Heart left ventricle (tissue), 16 donors: ENCODE results near the gene C3orf80. TPM values are rescaled to one million over a fixed set of nuclear protein-coding genes. Genes with fewer than 3 reads are reported as not detected.

Experiments used
- ATAC-seq, 4 donors: fragments of 200-7000 bp; cut with Tn5 transposase; one replicate each; pipeline ENCODE4 v1.9.1; 2020 to 2022; ENCODE audit warnings: moderate library complexity in 4 of 4, mild to moderate bottlenecking in 3 of 4, moderate number of reproducible peaks in 1 of 4
- DNase-seq, 5 donors: peaks; one replicate each; pipeline ENCODE4 v3.0.0-alpha.2; 2020
- H3K27ac ChIP-seq, 12 donors: fragments of 200-600 bp; sonication (generic) in 4 of 12; one replicate each; pipeline versions ENCODE4 v1.5.0 to v1.8.0; 2016 to 2022; ENCODE audit warnings: mild to moderate bottlenecking in 2 of 12
- H3K27me3 ChIP-seq, 9 donors: fragments of 200-600 bp; sonication (generic) in 2 of 9; one replicate each; pipeline versions ENCODE4 v1.5.1 to v1.8.0; 2016 to 2022; ENCODE audit warnings: mild to moderate bottlenecking in 3 of 9
- H3K36me3 ChIP-seq, 9 donors: fragments of 200-600 bp; sonication (generic) in 2 of 9; one replicate each; pipeline versions ENCODE4 v1.5.0 to v1.8.0; 2018 to 2022; ENCODE audit warnings: mild to moderate bottlenecking in 2 of 9
- H3K4me1 ChIP-seq, 12 donors: fragments of 200-600 bp; sonication (generic) in 4 of 12; one replicate each; pipeline versions ENCODE4 v1.5.0 to v1.8.0; 2016 to 2022; ENCODE audit warnings: mild to moderate bottlenecking in 3 of 12
- H3K4me3 ChIP-seq, 12 donors: fragments of 200-600 bp; sonication (generic) in 4 of 12; one replicate each; pipeline versions ENCODE4 v1.5.0 to v1.8.0; 2017 to 2022; ENCODE audit warnings: mild to moderate bottlenecking in 9 of 12, moderate library complexity in 4 of 12
- H3K9me3 ChIP-seq, 12 donors: fragments of 200-600 bp; sonication (generic) in 4 of 12; one replicate each; pipeline versions ENCODE4 v1.5.0 to v1.8.0; 2016 to 2022; ENCODE audit warnings: mild to moderate bottlenecking in 1 of 12
- CTCF ChIP-seq, 12 donors: fragments of 200-600 bp; sonication (generic) in 4 of 12; IDR thresholded peaks; one replicate each; pipeline versions ENCODE4 v1.5.0 to v1.8.0; 2018 to 2022; ENCODE audit warnings: antibody characterized with exemption in 12 of 12, mild to moderate bottlenecking in 5 of 12
- POLR2A ChIP-seq, 2 donors: fragments of 450-650 bp; IDR thresholded peaks; one replicate each; pipeline ENCODE4 v1.6.1; 2017; ENCODE audit warnings: antibody characterized with exemption in 2 of 2, mild to moderate bottlenecking in 2 of 2, moderate library complexity in 2 of 2
- WGBS, 4 donors: extraction: QIAGEN DNeasy Blood & Tissue Kit in 2 of 4; methylation state at CpG; one replicate each; pipeline versions ENCODE4 v1.1.5 to v1.1.7; 2013 to 2018; 5-methylcytosine and 5-hydroxymethylcytosine counted together
- intact Hi-C, 10 donors: fragments of 100-400 bp; cut with DNase I; formaldehyde crosslinking; loops; one replicate each; pipeline versions ENCODE4 v1.11.1 to v1.14.2; 2022
- polyA plus RNA-seq, 2 donors: library from polyadenylated mRNA; stranded (reverse); fragments of 200-250 nt; gene quantifications; one replicate each; pipeline ENCODE4 v1.2.3, GENCODE V29; 2013
- total RNA-seq, 9 donors: library from RNA; depleted of rRNA in 2 of 9; stranded (reverse); fragments of >200 nt in 2 of 9; fragmentation: NEBNext Ultra II Directional in 3 of 9; extraction: Animal tissue kit (Norgen Biotek cat#: 25700) in 3 of 9; gene quantifications; one replicate each; pipeline versions ENCODE4 v1.1.0 to v1.2.4, GENCODE V29; 2016 to 2023
- donor health status: ischemic (EF 13 %, LVEDD 7.1; RV severe dilation, severe dysfunction).
- donor health status: healthy with polysubstance abuse.
- donor health status: DM: no; HTN: yes; CAD: no.
- donor health status: DM: no; HTN: no; CAD: no.
- donor health status: ischemic (EF 25% LVEDD 6.9; RV normal size, moderate dysfunction).
- donor health status: ischemic (EF 25% LVEDD 5.7; RV mildly dilated, moderate dysfunction).
- donor health status: healthy.
- donor health status: DM: yes; HTN: yes; CAD: no.
- donor health status: ischemic (EF 35%, LVEDD 5.7; RV mildly dilated, moderate dysfunction).
- donor health status: nonischemic (EF 11% LVEDD 7.7; RV severe dilation, severe dysfunction).
- donor health status: DM: yes; HTN: yes; CAD: no.
- donor health status: PGD.
- donor health status: ischemic (EF 29% LVEDD 5.4; RV normal size, mild dysfunction).
- donor health status: nonischemic (EF 23%, LVEDD 6.1; RV moderate dilation, normal function).

Gene C3orf80
- total and polyA plus RNA-seq, 11 donors = 0.08 to 0.35 (median 0.13) TPM; not detected in 2

- ATAC-seq (no peak), DNase-seq (no peak)
- 93 to 100% (median 94%) methylated on average over 2 of the region's 2 CpGs for WGBS, 4 donors
- H3K9me3 ChIP-seq = peaks cover 0 to 3% (median 0%) of the 10 kb centered on the region in 12 donors
- TF ChIP-seq POLR2A (IDR thresholded peaks at IDR 0.05) (no peak), CTCF (IDR thresholded peaks at IDR 0.05) (no peak)
- no peaks in the 10 kb centered on the region for H3K36me3 ChIP-seq
- peaks cover 0 to 10% (median 0%) of the 10 kb centered on the region in 12 donors for H3K4me1 ChIP-seq
- H3K27me3 ChIP-seq = peaks cover 0 to 3% (median 0%) of the 10 kb centered on the region in 9 donors
- intact Hi-C loops = no loop called here
- H3K4me3 ChIP-seq = no peak overlapping the region
- H3K27ac ChIP-seq = peak overlapping the region in 1 of 12 donors; percentile 49
Observed at GRCh38 chr3:160187288-160187687, 37.9 kb upstream of the C3orf80 start.

- Histone ChIP-seq H3K27ac (no peak overlapping the region), H3K9me3 (no peaks in the 10 kb centered on the region), H3K4me3 (no peak overlapping the region), H3K36me3 (no peaks in the 10 kb centered on the region), H3K4me1 (no peaks in the 10 kb centered on the region), H3K27me3 (peaks cover 0 to 6% (median 0%) of the 10 kb centered on the region in 9 donors)
- 89 to 98% (median 93%) methylated on average over 1 of the region's 1 CpG for WGBS, 4 donors
- TF ChIP-seq CTCF (IDR thresholded peaks at IDR 0.05) = no peak
- intact Hi-C loops = no loop called here
- ATAC-seq (no peak), DNase-seq (no peak)
Observed at GRCh38 chr3:160192310-160193029, 32.8 kb upstream of the C3orf80 start.

GRCh38 chr3:160193644-160194192 lies 31.5 kb upstream of the C3orf80 start:
- Histone ChIP-seq H3K9me3 (no peaks in the 10 kb centered on the region), H3K36me3 (no peaks in the 10 kb centered on the region), H3K4me3 (no peak overlapping the region), H3K4me1 (no peaks in the 10 kb centered on the region), H3K27ac (no peak overlapping the region), H3K27me3 (peaks cover 0 to 6% (median 0%) of the 10 kb centered on the region in 9 donors)
- 75 to 77% (median 76%) methylated on average over 6 of the region's 6 CpGs for WGBS, 4 donors
- no peak for TF ChIP-seq POLR2A (IDR thresholded peaks at IDR 0.05)
- TF ChIP-seq CTCF (IDR thresholded peaks at IDR 0.05) = no peak
- intact Hi-C loops = no loop called here
- ATAC-seq (peak in 1 of 4 donors; percentile 45), DNase-seq (no peak)

GRCh38 chr3:160194438-160194837 lies 30.8 kb upstream of the C3orf80 start:
- TF ChIP-seq POLR2A (IDR thresholded peaks at IDR 0.05) (no peak), CTCF (IDR thresholded peaks at IDR 0.05) (no peak)
- Histone ChIP-seq H3K4me3 (no peak overlapping the region), H3K4me1 (no peaks in the 10 kb centered on the region), H3K36me3 (no peaks in the 10 kb centered on the region), H3K27ac (no peak overlapping the region), H3K27me3 (peaks cover 0 to 6% (median 0%) of the 10 kb centered on the region in 9 donors), H3K9me3 (no peaks in the 10 kb centered on the region)
- intact Hi-C loops = no loop called here
- 86 to 95% (median 91%) methylated on average over 1 of the region's 1 CpG for WGBS, 4 donors
- no peak for DNase-seq
- no peak for ATAC-seq
